OCI-LY1 (cell line): ENCODE measurements around the gene ASB6.

Experiments
- CTCF ChIP-seq: fragments of 200-600 bp; sonication (generic), shearing (Covaris generic); IDR thresholded peaks from 2 replicates; pipeline ENCODE4 v1.5.1; 2017; ENCODE audit warnings: mild to moderate bottlenecking, antibody characterized with exemption, low read length, moderate library complexity, mixed read lengths
- EZH2 ChIP-seq: fragments of 200-600 bp; sonication (generic), shearing (Covaris generic); IDR thresholded peaks from 2 replicates; pipeline ENCODE4 v1.8.0; 2017; ENCODE audit warnings: borderline replicate concordance, mixed run types, mild to moderate bottlenecking, antibody characterized with exemption, low read length, moderate library complexity, mixed read lengths

DNA sequence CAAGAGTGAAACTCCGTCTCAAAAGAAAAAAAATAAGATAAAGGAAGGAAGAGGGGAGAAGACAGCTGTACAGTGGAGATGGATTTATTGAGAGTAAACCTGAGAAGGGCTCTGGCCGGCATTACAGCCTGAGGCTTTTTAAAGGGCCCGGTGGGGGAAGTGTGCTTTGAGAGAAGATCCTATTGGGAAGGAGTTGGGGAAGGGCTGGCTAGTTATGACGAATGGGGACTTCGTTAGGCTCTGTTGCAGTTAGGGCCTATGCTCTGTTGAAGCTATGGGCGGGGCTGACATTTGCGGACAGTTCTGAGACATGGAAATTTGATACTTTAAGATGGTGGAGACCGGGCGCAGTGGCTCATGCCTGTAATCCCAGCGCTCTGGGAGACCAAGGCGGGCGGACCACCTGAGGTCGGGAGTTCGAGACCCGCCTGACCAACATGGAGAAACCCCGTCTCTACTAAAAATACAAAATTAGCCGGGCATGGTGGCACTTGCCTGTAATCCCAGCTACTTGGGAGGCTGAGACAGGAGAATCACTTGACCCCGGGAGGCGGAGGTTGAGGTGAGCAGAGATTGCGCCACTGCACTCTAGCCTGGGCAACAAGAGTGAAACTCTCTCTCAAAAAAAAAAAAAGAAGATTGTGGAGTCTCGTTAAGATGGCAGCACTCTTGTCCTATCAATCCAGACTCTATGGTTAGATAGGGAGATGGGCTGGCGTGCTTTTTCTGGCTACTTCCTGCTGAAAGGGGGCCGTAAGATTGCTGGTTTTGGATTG lies 54.3 kb downstream of the ASB6 start:
- TF ChIP-seq CTCF (no peak), EZH2 (no peak)
